ENCODE data around the gene SORCS2.

DNA sequence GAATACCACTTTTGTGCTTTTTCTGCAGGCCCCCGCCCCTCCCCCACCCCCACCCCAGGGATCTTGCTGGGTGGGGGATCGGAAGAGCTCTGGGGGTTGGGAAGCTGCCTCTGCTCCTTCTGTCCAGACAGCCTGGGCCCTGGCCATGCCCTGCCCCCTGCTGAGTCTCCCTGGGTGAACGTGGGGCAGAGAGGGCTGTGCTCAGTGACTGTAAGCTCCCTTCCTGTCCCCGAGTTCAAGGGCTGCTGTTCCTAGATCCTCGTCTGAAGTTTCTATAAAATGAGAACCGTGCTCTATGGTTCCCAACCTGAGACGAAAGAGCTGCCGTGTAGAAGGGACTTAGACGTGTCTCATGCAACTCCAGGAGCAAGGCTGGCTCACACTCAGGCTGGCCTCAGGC lies 105.0 kb downstream of the SORCS2 start:
- TF ChIP-seq, protein P1, sequence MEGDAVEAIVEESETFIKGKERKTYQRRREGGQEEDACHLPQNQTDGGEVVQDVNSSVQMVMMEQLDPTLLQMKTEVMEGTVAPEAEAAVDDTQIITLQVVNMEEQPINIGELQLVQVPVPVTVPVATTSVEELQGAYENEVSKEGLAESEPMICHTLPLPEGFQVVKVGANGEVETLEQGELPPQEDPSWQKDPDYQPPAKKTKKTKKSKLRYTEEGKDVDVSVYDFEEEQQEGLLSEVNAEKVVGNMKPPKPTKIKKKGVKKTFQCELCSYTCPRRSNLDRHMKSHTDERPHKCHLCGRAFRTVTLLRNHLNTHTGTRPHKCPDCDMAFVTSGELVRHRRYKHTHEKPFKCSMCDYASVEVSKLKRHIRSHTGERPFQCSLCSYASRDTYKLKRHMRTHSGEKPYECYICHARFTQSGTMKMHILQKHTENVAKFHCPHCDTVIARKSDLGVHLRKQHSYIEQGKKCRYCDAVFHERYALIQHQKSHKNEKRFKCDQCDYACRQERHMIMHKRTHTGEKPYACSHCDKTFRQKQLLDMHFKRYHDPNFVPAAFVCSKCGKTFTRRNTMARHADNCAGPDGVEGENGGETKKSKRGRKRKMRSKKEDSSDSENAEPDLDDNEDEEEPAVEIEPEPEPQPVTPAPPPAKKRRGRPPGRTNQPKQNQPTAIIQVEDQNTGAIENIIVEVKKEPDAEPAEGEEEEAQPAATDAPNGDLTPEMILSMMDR (conservative IDR thresholded peaks at IDR 0.05; ENCODE audit: low read length): no peak
- TF ChIP-seq EZH2phosphoT487 (IDR thresholded peaks at IDR 0.05; ENCODE audit: borderline replicate concordance, low read depth, low read length): no peak

Measured in OCI-LY7 (cell line).